GM19351 (cell line): Measurements from ENCODE around the gene ADARB1.

Experiments
- ATAC-seq: cut with Tn5 transposase; IDR thresholded peaks from one replicate; pipeline ENCODE4 v1.9.1; 2021; ENCODE audit warnings: mild to moderate bottlenecking, moderate library complexity; ENCODE audit not compliant: unreplicated experiment

The ADARB1 gene

DNA sequence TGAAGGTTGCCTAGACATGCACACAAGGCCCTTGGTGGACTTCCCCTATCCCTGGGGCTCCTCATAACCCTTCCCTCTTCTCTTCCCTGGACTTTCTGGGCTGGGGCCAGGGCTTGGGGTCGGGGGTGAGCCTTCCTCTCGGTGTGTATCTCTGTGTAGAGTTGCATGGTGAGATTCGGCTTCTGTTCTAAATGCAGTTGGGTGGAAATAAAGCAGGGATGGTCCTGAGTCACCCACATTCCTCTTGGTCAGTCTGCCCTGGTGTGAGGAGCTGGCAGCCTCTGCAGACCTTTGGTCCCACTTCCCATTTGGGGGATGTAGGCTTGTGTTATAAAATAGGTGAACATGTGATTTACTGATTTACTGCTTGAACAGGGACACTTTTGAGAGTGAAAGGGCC lies 38.0 kb downstream of the ADARB1 start:
- no peak for ATAC-seq

GRCh38 chr21:45113543-45113942 lies 39.2 kb downstream of the ADARB1 start:
- no peak for ATAC-seq

GRCh38 chr21:45114072-45114471 lies 39.7 kb downstream of the ADARB1 start:
- no peak for ATAC-seq

- ATAC-seq: no peak
Observed at GRCh38 chr21:45114475-45114874, 40.1 kb downstream of the ADARB1 start.

- no peak for ATAC-seq
Observed at GRCh38 chr21:45115141-45115540, 40.8 kb downstream of the ADARB1 start.

DNA sequence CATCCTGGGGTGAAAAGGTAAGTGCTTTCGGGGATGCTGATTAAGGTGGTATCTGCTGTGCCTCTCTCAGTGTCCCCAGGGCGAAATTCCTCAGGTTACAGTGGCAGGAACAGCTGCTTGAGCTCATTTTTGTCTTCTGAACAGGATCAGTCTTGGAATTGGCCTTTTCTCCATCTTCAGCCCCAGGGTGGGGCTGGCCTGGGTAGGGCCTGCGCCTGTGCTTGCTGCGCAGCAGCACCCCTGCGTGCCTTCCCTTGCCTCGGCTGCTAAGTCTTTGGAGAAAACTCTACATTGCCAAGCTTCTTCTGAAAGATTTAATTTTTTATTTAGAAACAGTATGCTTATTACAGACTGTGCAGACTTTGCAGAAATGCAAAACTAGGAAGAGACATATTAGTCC lies 41.7 kb downstream of the ADARB1 start:
- ATAC-seq: no peak

DNA sequence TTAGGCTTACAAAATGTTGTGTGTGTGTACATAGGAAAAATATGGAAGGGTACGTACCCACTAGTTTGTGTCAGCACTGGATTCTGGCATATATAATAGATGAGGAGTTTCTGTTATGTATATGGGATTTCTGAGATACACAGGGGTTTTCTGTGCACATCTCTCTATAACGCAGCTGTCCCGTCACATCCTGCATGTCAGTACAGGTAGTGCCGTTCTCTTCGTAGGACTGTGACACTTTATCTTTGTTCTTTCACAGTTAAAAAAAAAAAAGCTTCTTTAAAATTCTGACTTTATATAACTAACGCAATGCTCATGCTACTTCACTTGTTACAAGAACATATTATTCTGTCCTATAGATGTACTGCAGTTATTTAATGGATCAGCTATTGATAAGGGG lies 42.9 kb downstream of the ADARB1 start:
- ATAC-seq: no peak

- ATAC-seq: no peak
Observed at GRCh38 chr21:45118099-45118498, 43.7 kb downstream of the ADARB1 start.

DNA sequence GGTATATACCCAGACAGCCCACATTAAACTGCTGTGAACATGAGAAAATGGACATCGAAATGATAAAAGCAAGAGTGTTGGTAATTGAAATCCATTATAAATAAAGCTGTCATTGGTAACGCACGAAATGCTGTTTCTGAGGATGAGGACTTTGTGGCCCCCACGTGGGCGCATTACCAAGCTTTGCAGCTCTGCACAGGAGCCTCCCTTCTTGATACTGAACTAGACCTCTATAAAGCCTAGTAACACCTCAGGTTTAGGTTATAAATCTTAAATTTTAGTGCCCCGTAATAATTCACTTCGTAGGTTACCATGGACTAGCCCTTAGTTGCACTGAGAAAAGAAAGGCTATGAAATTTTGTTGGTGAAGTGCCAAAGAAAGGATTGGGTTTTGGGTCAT lies 45.4 kb downstream of the ADARB1 start:
- no peak for ATAC-seq

GRCh38 chr21:45120975-45121374 lies 46.6 kb downstream of the ADARB1 start:
- no peak for ATAC-seq

DNA sequence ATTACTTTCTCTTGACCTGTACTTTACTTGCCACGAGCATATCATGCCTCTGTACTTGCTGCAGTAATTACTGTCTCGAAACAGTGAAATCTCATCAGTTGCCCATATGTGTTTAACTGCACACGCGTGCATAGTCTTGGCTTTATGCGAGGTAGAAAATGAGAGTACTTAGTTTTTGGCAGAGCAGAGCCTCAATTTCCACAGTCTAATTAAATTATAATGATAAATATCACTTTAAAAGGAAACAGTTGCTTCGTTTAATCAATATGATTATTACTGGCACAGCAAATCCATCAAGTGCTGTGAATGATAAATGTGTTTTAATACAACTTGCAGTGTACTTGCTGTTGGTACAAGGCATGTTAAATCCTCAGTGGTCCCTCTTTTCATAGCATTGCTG lies 47.6 kb downstream of the ADARB1 start:
- no peak for ATAC-seq

- no peak for ATAC-seq
Observed at GRCh38 chr21:45122432-45123132, 48.2 kb downstream of the ADARB1 start.

GRCh38 chr21:45123440-45123839 lies 49.1 kb downstream of the ADARB1 start:
- no peak for ATAC-seq

DNA sequence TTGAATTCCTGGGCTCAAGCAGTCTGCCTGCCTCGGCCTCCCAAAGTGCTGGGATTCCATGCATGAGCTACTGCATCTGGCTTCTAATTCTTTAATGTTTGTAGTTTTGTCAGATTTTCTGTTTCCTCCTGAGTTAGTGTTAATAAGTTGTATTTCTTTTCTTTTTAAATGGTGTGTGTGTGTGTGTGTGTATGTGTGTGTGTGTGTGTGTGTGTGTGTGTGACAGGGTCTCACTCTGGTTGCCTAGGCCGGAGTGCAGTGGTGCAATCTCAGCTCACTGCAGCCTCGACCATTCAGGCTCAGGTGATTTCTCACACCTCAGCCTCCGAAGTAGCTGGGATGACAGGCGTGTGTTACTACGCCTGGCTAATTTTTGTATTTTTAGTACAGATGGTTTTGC lies 50.2 kb downstream of the ADARB1 start:
- ATAC-seq: no peak

DNA sequence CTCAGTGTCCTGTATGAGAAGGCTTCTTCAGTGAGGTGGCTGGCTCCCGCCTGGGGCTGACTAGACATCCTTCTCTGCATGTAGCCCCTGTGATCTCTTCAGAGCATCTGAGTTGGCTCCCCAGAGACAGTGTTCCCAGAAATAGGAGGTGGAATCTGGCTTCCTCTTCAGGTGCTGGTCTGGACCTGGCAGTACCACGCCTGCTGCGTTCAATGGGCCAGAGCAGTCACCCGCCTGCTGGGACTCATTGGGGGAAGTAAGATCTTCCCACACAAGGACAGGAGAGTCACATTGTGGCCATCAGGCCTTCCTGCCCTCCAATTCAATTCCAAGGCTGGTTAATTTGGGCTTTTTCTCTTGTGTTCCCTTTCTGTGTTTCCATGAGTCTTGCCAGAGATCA lies 51.0 kb downstream of the ADARB1 start:
- no peak for ATAC-seq

DNA sequence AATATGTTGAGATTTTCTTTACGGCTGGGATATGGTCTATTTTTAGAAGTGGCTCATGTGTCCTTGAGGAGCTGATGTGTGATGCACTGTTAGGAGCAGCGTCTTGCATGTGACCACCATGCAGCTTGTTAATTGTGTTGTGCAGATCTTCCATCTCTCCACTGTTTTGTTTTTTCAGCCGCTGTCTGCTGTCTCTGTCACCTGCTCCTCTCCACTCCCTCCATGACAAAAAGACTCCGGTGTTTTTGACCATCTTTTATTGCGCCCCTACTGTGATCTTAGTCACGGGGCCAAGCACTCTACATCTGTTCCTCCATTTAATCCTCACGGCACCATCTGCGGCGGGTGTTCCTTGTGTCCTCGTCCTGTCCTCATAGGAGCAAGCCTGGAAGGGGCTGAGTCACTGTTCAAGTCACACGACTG lies 51.8 kb downstream of the ADARB1 start:
- no peak for ATAC-seq

DNA sequence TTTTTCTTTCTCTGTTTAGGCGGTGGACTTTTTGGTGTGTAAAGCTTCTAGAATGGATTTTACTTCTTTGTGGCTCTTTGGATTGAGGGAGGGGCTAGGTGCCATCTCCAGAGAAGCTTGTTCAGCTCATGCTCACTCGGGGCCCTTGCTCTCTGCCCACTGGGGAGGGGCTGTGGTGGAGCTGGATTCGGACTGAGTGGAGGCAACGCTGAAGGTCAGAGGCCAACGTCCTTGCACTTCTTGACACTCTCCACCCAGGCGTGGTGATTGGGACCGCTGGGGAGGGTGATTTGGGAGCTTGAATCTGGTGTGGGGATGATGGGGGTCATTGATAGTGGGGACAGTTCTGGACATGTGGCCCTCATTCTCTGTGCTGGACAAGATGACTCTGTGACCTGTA lies 52.6 kb downstream of the ADARB1 start:
- ATAC-seq: no peak

- ATAC-seq: no peak
Observed at GRCh38 chr21:45127937-45128336, 53.6 kb downstream of the ADARB1 start.

DNA sequence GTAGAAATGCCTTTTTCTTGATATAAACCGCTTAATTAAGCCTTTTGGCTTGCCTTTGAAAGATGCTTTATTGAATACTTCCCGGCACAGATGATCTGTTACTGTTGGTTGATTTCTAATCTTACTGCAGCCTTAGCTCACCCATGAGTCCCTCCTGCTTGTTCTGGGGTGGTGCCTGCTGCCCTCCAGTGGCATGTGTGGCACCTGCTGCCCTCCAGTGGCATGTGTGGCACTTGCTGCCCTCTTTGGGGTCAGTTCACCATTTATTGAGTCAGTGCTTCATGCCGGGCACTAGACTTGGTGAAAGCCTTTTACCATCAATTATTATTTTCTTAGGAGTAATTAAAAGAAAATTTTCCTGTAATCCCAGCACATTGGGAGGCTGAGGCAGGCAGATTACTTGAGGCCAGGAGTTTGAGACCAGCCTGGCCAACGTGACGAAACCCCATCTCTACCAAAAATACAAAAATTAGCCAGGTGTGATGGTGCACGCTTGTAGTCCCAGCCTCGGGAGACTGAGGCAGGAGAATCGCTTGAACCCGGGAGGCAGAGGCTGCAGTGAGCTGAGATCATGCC lies 54.3 kb downstream of the ADARB1 start:
- ATAC-seq: no peak

- no peak for ATAC-seq
Observed at GRCh38 chr21:45129189-45129923, 55.0 kb downstream of the ADARB1 start.

- no peak for ATAC-seq
Observed at GRCh38 chr21:45130324-45130774, 56.0 kb downstream of the ADARB1 start.

DNA sequence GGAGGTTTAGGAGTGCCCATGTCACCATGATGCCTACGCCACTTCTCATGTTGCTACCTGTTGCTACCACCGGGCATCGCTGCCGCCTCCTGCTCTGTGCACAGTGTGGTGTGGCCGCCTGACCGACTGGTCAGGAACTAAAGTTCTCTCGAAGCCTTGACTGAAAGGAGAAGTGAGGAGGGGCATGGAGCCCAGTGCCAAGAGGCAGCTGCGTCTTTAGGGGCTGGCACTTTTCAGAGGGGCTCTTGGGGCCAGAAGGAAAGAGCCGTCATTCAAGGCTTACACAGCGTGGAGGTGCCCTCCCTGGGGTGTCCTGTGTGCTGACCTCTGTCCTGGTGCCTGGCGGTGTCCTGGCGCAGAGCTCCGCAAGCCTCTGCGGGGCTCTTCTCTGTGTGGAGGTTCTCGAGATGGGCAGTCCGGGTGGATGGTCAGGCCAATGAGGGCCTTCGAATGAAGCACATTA lies 57.2 kb downstream of the ADARB1 start:
- ATAC-seq: no peak
